GM23248 (cell line): ENCODE data around the gene ADCY10. TPM values are rescaled to one million over a fixed set of nuclear protein-coding genes. Genes with fewer than 3 reads are reported as not detected.

ENCODE experiments used
- DNase-seq: peaks from one replicate; pipeline ENCODE4 v3.0.0-alpha.2; 2015
- H2AFZ ChIP-seq: fragments of 200-600 bp; sonication (generic); 2 replicates; pipeline ENCODE4 v1.6.1; 2016; ENCODE audit warnings: antibody characterized with exemption
- H3F3A ChIP-seq: fragments of 200-600 bp; sonication (generic); 2 replicates; pipeline ENCODE4 v1.6.1; 2016; ENCODE audit warnings: mild to moderate bottlenecking, antibody characterized with exemption, mixed run types; ENCODE audit not compliant: insufficient read depth
- H3K27ac ChIP-seq: fragments of 200-600 bp; sonication (generic); 2 replicates; pipeline ENCODE4 v1.5.1; 2016; ENCODE audit warnings: mild to moderate bottlenecking
- H3K27me3 ChIP-seq: fragments of 200-600 bp; sonication (generic); replicated peaks from 2 replicates; pipeline ENCODE4 v1.6.1; 2016; ENCODE audit warnings: mild to moderate bottlenecking; ENCODE audit not compliant: insufficient read depth
- H3K36me3 ChIP-seq: fragments of 200-600 bp; sonication (generic); 2 replicates; pipeline ENCODE4 v1.6.1; 2016; ENCODE audit warnings: low read depth, mild to moderate bottlenecking
- H3K4me1 ChIP-seq: fragments of 200-600 bp; sonication (generic); 2 replicates; pipeline ENCODE4 v1.6.1; 2016; ENCODE audit warnings: mild to moderate bottlenecking; ENCODE audit not compliant: insufficient read depth
- H3K4me2 ChIP-seq: fragments of 200-600 bp; sonication (generic); one replicate; pipeline ENCODE4 v1.6.1; 2016; ENCODE audit warnings: mild to moderate bottlenecking; ENCODE audit not compliant: unreplicated experiment
- H3K4me3 ChIP-seq: fragments of 200-600 bp; sonication (generic); 2 replicates; pipeline ENCODE4 v1.5.1; 2016; ENCODE audit warnings: mild to moderate bottlenecking
- H3K79me2 ChIP-seq: fragments of 200-600 bp; sonication (generic); 2 replicates; pipeline ENCODE4 v1.6.1; 2016; ENCODE audit warnings: mild to moderate bottlenecking; ENCODE audit not compliant: insufficient read depth
- H3K9ac ChIP-seq: fragments of 200-600 bp; sonication (generic); 2 replicates; pipeline ENCODE4 v1.6.1; 2016; ENCODE audit warnings: mild to moderate bottlenecking
- H3K9me2 ChIP-seq: fragments of 200-600 bp; sonication (generic); 2 replicates; pipeline ENCODE4 v1.6.1; 2016; ENCODE audit warnings: mixed run types, mild to moderate bottlenecking, moderate library complexity; ENCODE audit not compliant: insufficient read depth
- H3K9me3 ChIP-seq: fragments of 200-600 bp; sonication (generic); one replicate; pipeline ENCODE4 v1.6.1; 2017; ENCODE audit warnings: low read depth
- H4K20me1 ChIP-seq: fragments of 200-600 bp; sonication (generic); 2 replicates; pipeline ENCODE4 v1.6.0; 2016; ENCODE audit not compliant: insufficient read depth
- EZH2 ChIP-seq: fragments of 200-600 bp; sonication (generic); IDR thresholded peaks from 2 replicates; pipeline ENCODE4 v1.6.1; 2018; ENCODE audit warnings: antibody characterized with exemption, mild to moderate bottlenecking; ENCODE audit not compliant: insufficient read depth, poor library complexity, severe bottlenecking
- EZH2phosphoT487 ChIP-seq: fragments of 200-600 bp; sonication (generic); IDR thresholded peaks from 2 replicates; pipeline ENCODE4 v1.6.1; 2018; ENCODE audit warnings: antibody characterized with exemption, moderate library complexity, mild to moderate bottlenecking, low read depth; ENCODE audit not compliant: insufficient read depth
- WGBS, 2 experiments: methylation state at CpG; one replicate each; pipeline ENCODE4 v1.1.6; 2015 to 2017; ENCODE audit warnings: low lambda C conversion rate in 2 of 2, low coverage in 1 of 2; ENCODE audit errors: missing lambda C conversion rate in 2 of 2; 5-methylcytosine and 5-hydroxymethylcytosine counted together
- in situ Hi-C: fragments of 300-500 bp; cut with MboI; formaldehyde crosslinking; loops from 2 replicates; pipeline ENCODE4 v1.15.0; 2020
- polyA plus RNA-seq: library from polyadenylated mRNA; unstranded; fragments of >200 nt; fragmentation: Nextera tagmentation; extraction: Ambion mirVana; gene quantifications from 2 replicates; pipeline ENCODE4 v1.2.1, GENCODE V29; 2016
- total RNA-seq: library from RNA; depleted of rRNA; stranded (reverse); fragments of >200 nt; shearing (Covaris generic); gene quantifications from 2 replicates; pipeline ENCODE4 v1.2.3, GENCODE V29; 2014

The ADCY10 gene
- total and polyA plus RNA-seq, 2 experiments from 2014 or later = 0.11 TPM

GRCh38 chr1:167950569-167950968, 36.6 kb upstream of the ADCY10 start:
- Histone ChIP-seq H3K9ac (no peak overlapping the region), H3K4me2 (no peak overlapping the region), H3K4me3 (no peak overlapping the region), H3F3A (no peaks in the 10 kb centered on the region), H3K4me1 (peaks cover 22% of the 10 kb centered on the region; the same call in 1 of the 2 replicates), H3K9me2 (no peaks in the 10 kb centered on the region), H3K27me3 (no peaks in the 10 kb centered on the region), H3K36me3 (peaks cover 18% of the 10 kb centered on the region), H2AFZ (no peak overlapping the region), H3K79me2 (peaks cover 100% of the 10 kb centered on the region), H3K27ac (no peak overlapping the region), H4K20me1 (peaks cover 22% of the 10 kb centered on the region), H3K9me3 (no peaks in the 10 kb centered on the region)
- in situ Hi-C loops = no loop called here
- WGBS, 2 experiments = 42 to 54% methylated on average over 1 of the region's 1 CpG
- no peak for TF ChIP-seq EZH2phosphoT487
- TF ChIP-seq EZH2 = no peak
- no peak for DNase-seq

- WGBS, 2 experiments = 78 to 79% methylated on average over 3 of the region's 3 CpGs
Measured at GRCh38 chr1:167949785-167950184, 35.9 kb upstream of the ADCY10 start.

GRCh38 chr1:167947733-167948132, 33.8 kb upstream of the ADCY10 start:
- H4K20me1 ChIP-seq = peaks cover 26% of the 10 kb centered on the region
- peaks cover 3% of the 10 kb centered on the region for H3K36me3 ChIP-seq
- H3K4me2 ChIP-seq = no peak overlapping the region
- peaks cover 100% of the 10 kb centered on the region for H3K79me2 ChIP-seq
- H3K9me2 ChIP-seq = no peaks in the 10 kb centered on the region
- WGBS, 2 experiments = 51 to 54% methylated on average over 2 of the region's 2 CpGs
- no peaks in the 10 kb centered on the region for H3K9me3 ChIP-seq
- no peak for DNase-seq
- H3K4me3 ChIP-seq = no peak overlapping the region
- no peak overlapping the region for H2AFZ ChIP-seq
- no peak overlapping the region for H3K9ac ChIP-seq
- peaks cover 22% of the 10 kb centered on the region; the same call in 1 of the 2 replicates for H3K4me1 ChIP-seq
- in situ Hi-C loops = no loop called here
- TF ChIP-seq EZH2 (no peak), EZH2phosphoT487 (no peak)
- H3K27ac ChIP-seq = no peak overlapping the region
- H3K27me3 ChIP-seq = no peaks in the 10 kb centered on the region
- no peaks in the 10 kb centered on the region for H3F3A ChIP-seq

More at GRCh38 chr1:167949785-167950184, 35.9 kb upstream of the ADCY10 start:
- H3K27me3 ChIP-seq = no peaks in the 10 kb centered on the region
- no peak overlapping the region for H3K4me3 ChIP-seq
- H2AFZ ChIP-seq = no peak overlapping the region
- peaks cover 100% of the 10 kb centered on the region for H3K79me2 ChIP-seq
- H4K20me1 ChIP-seq = peaks cover 23% of the 10 kb centered on the region
- no peaks in the 10 kb centered on the region for H3K9me2 ChIP-seq
- no peak for DNase-seq
- no peaks in the 10 kb centered on the region for H3F3A ChIP-seq
- peaks cover 10% of the 10 kb centered on the region for H3K36me3 ChIP-seq
- H3K4me2 ChIP-seq = no peak overlapping the region
- H3K9me3 ChIP-seq = no peaks in the 10 kb centered on the region
- no peak overlapping the region for H3K27ac ChIP-seq
- H3K9ac ChIP-seq = no peak overlapping the region
- no peak for TF ChIP-seq EZH2phosphoT487
- TF ChIP-seq EZH2 = no peak
- peaks cover 22% of the 10 kb centered on the region; the same call in 1 of the 2 replicates for H3K4me1 ChIP-seq
- in situ Hi-C loops = no loop called here

GRCh38 chr1:167943541-167943940, 29.6 kb upstream of the ADCY10 start:
- H3K9me2 ChIP-seq = no peaks in the 10 kb centered on the region
- no peaks in the 10 kb centered on the region; the same call in 1 of the 2 replicates for H3K36me3 ChIP-seq
- no peak overlapping the region for H2AFZ ChIP-seq
- TF ChIP-seq EZH2 (no peak), EZH2phosphoT487 (no peak)
- no peak overlapping the region for H3K27ac ChIP-seq
- H3K79me2 ChIP-seq = peaks cover 100% of the 10 kb centered on the region
- DNase-seq = no peak
- peaks cover 34% of the 10 kb centered on the region for H4K20me1 ChIP-seq
- H3F3A ChIP-seq = peaks cover 5% of the 10 kb centered on the region; the same call in 1 of the 2 replicates
- H3K9me3 ChIP-seq = no peaks in the 10 kb centered on the region
- no peak overlapping the region for H3K9ac ChIP-seq
- H3K4me1 ChIP-seq = peaks cover 11% of the 10 kb centered on the region; the same call in 1 of the 2 replicates
- H3K27me3 ChIP-seq = no peaks in the 10 kb centered on the region
- 86 to 91% methylated on average over 9 of the region's 9 CpGs for WGBS, 2 experiments
- in situ Hi-C loops = no loop called here
- no peak overlapping the region for H3K4me3 ChIP-seq
- no peak overlapping the region for H3K4me2 ChIP-seq

GRCh38 chr1:167940264-167940663, 26.3 kb upstream of the ADCY10 start:
- WGBS, 2 experiments = 80 to 85% methylated on average over 2 of the region's 2 CpGs
- Histone ChIP-seq H3K36me3 (no peaks in the 10 kb centered on the region; the same call in 1 of the 2 replicates), H3K9ac (no peak overlapping the region), H2AFZ (no peak overlapping the region), H3K9me3 (no peaks in the 10 kb centered on the region), H3K79me2 (peaks cover 90% of the 10 kb centered on the region), H3K27ac (no peak overlapping the region), H3K9me2 (no peaks in the 10 kb centered on the region), H3K27me3 (no peaks in the 10 kb centered on the region), H3K4me2 (no peak overlapping the region), H3K4me1 (no peaks in the 10 kb centered on the region), H3K4me3 (0 out of 2 replicates have a peak overlapping the region, but pooled peaks have one; percentile 2), H4K20me1 (peaks cover 12% of the 10 kb centered on the region; the same call in 1 of the 2 replicates), H3F3A (peaks cover 18% of the 10 kb centered on the region)
- TF ChIP-seq EZH2phosphoT487 (no peak), EZH2 (no peak)
- no peak for DNase-seq
- in situ Hi-C loops = no loop called here
